HepG2 (cell line): ENCODE data around the gene PSMD2.

ENCODE experiments used
- HOXD1 ChIP-seq: sonication (generic); formaldehyde crosslinking; IDR thresholded peaks from 2 replicates; pipeline ENCODE4 v1.5.0; 2020; ENCODE audit warnings: missing genetic modification reagents
- REST ChIP-seq, 2 experiments: IDR thresholded peaks; 2 replicates each; pipeline ENCODE4 v1.6.1; 2011 to 2012; ENCODE audit warnings: low read length in 2 of 2, borderline replicate concordance in 1 of 2, low read depth in 1 of 2, mild to moderate bottlenecking in 1 of 2, moderate library complexity in 1 of 2
- TCF7L2 ChIP-seq: IDR thresholded peaks from 2 replicates; pipeline ENCODE4 v1.6.1; 2011; ENCODE audit warnings: mild to moderate bottlenecking, low read depth, low read length, moderate library complexity
- TF ChIP-seq, protein P1 (sequence below): sonication (generic); formaldehyde crosslinking; IDR thresholded peaks from 2 replicates; pipeline ENCODE4 v1.5.0; 2020; ENCODE audit warnings: missing genetic modification reagents

DNA sequence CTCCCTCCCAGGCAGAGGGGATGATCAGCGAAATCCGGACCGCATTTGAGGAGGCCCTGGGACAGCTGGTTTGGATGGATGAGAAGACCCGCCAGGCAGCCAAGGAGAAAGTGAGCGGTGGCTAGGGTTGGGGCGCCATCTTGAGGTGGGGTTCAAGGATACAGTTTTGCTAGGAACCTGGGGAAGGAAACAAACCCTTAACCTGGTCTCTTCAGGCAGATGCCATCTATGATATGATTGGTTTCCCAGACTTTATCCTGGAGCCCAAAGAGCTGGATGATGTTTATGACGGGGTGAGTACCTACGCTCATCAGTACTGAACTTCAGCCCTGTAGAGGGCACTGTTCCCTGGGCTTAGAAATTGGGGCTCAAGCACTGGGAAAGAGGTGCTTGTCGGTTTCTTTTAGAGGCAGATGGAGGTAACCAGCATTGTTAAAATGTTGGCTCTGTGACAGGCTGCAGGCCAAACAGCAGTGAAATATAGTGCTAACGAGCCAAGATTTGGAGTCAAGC, 9.6 kb upstream of the PSMD2 start:
- no peak for TF ChIP-seq HOXD1
- TF ChIP-seq, protein P1, sequence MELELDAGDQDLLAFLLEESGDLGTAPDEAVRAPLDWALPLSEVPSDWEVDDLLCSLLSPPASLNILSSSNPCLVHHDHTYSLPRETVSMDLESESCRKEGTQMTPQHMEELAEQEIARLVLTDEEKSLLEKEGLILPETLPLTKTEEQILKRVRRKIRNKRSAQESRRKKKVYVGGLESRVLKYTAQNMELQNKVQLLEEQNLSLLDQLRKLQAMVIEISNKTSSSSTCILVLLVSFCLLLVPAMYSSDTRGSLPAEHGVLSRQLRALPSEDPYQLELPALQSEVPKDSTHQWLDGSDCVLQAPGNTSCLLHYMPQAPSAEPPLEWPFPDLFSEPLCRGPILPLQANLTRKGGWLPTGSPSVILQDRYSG (CRISPR knock-in tag), result no peak
- no peak for TF ChIP-seq REST (IDR thresholded peaks at IDR 0.05; ENCODE audit: borderline replicate concordance in 1 of 2, low read depth in 1 of 2, low read length in 2 of 2)
- TF ChIP-seq TCF7L2, result no peak
